Stimulated activated CD8-positive, alpha-beta memory T cell treated with anti-CD3 and anti-CD28 coated beads, Interleukin-15, amount 100 ng/mL, for 4 hours (primary cell): ENCODE results near the gene ZSCAN20.

Experiments
- DNase-seq, 2 donors: peaks; one replicate each; pipeline ENCODE4 v3.0.0-alpha.2; 2020; ENCODE audit warnings: low read depth in 2 of 2

ZSCAN20 gene

GRCh38 chr1:33443705-33444180 lies 28.7 kb upstream of the ZSCAN20 start:
- no peak for DNase-seq

GRCh38 chr1:33445108-33445507 lies 27.3 kb upstream of the ZSCAN20 start:
- DNase-seq, result no peak

GRCh38 chr1:33446590-33446989 lies 25.9 kb upstream of the ZSCAN20 start:
- no peak for DNase-seq

GRCh38 chr1:33454646-33455282 lies 17.7 kb upstream of the ZSCAN20 start:
- no peak for DNase-seq

- DNase-seq, result no peak
Observed at GRCh38 chr1:33455539-33456501, 16.6 kb upstream of the ZSCAN20 start.

- DNase-seq, result no peak
Observed at GRCh38 chr1:33456502-33456886, 16.0 kb upstream of the ZSCAN20 start.

- no peak for DNase-seq
Observed at GRCh38 chr1:33459691-33460090, 12.8 kb upstream of the ZSCAN20 start.

- DNase-seq, result no peak
Observed at GRCh38 chr1:33460144-33460543, 12.3 kb upstream of the ZSCAN20 start.

GRCh38 chr1:33460947-33461629 lies 11.4 kb upstream of the ZSCAN20 start:
- no peak for DNase-seq

- DNase-seq, result no peak
Observed at GRCh38 chr1:33462405-33463164, 9.9 kb upstream of the ZSCAN20 start.

- DNase-seq, result no peak
Observed at GRCh38 chr1:33464552-33464951, 7.9 kb upstream of the ZSCAN20 start.

- no peak for DNase-seq
Observed at GRCh38 chr1:33465316-33465715, 7.1 kb upstream of the ZSCAN20 start.

- no peak for DNase-seq
Observed at GRCh38 chr1:33466159-33466558, 6.3 kb upstream of the ZSCAN20 start.

GRCh38 chr1:33468011-33468410 lies 4.4 kb upstream of the ZSCAN20 start:
- DNase-seq, result no peak

GRCh38 chr1:33468531-33468930 lies 3.9 kb upstream of the ZSCAN20 start:
- no peak for DNase-seq

- no peak for DNase-seq
Observed at GRCh38 chr1:33468967-33469366, 3.5 kb upstream of the ZSCAN20 start.

GRCh38 chr1:33469691-33470090 lies 2.8 kb upstream of the ZSCAN20 start:
- no peak for DNase-seq

GRCh38 chr1:33470495-33471012 lies 1.9 kb upstream of the ZSCAN20 start:
- peak; percentile 8 to 12 for DNase-seq

GRCh38 chr1:33471416-33471815 lies 1.0 kb upstream of the ZSCAN20 start:
- no peak for DNase-seq

- no peak for DNase-seq
Observed at GRCh38 chr1:33473900-33474299, 1.5 kb downstream of the ZSCAN20 start.

- no peak for DNase-seq
Observed at GRCh38 chr1:33477451-33477850, 5.0 kb downstream of the ZSCAN20 start.
